Mesendoderm (in vitro differentiated cells): Measurements from ENCODE around the gene CPT2.

Experiments
- DNase-seq: peaks from one replicate; pipeline ENCODE4 v3.0.0; 2013
- H2AK5ac ChIP-seq: 2 replicates; pipeline ENCODE4 v1.6.1; 2013; ENCODE audit warnings: low read length, inconsistent platforms
- H2BK120ac ChIP-seq: 2 replicates; pipeline ENCODE4 v1.6.1; 2013; ENCODE audit warnings: low read depth, mild to moderate bottlenecking, low read length, moderate library complexity, mixed read lengths
- H2BK15ac ChIP-seq: replicated peaks from 2 replicates; pipeline ENCODE4 v1.6.1; 2013; ENCODE audit warnings: low read depth, mild to moderate bottlenecking, moderate library complexity
- H2BK5ac ChIP-seq: 2 replicates; pipeline ENCODE4 v1.6.1; 2013; ENCODE audit warnings: low read length, inconsistent platforms
- H3K18ac ChIP-seq: 2 replicates; pipeline ENCODE4 v1.6.1; 2013; ENCODE audit warnings: mild to moderate bottlenecking, low read length, mixed read lengths
- H3K23ac ChIP-seq: one replicate; pipeline ENCODE4 v1.6.1; 2013; ENCODE audit warnings: low read length
- H3K27ac ChIP-seq: 2 replicates; pipeline ENCODE4 v1.5.1; 2013; ENCODE audit warnings: low read depth, mild to moderate bottlenecking, inconsistent platforms, low read length, moderate library complexity
- H3K27me3 ChIP-seq: 2 replicates; pipeline ENCODE4 v1.6.1; 2013; ENCODE audit warnings: low read length, control low read depth, mild to moderate bottlenecking, inconsistent platforms; ENCODE audit not compliant: insufficient read depth, poor library complexity
- H3K36me3 ChIP-seq: 2 replicates; pipeline ENCODE4 v1.6.1; 2013; ENCODE audit warnings: low read length, inconsistent platforms; ENCODE audit not compliant: control insufficient read depth, insufficient read depth
- H3K4ac ChIP-seq: one replicate; pipeline ENCODE4 v1.6.1; 2013; ENCODE audit warnings: low read depth, mild to moderate bottlenecking, low read length, moderate library complexity
- H3K4me1 ChIP-seq: 2 replicates; pipeline ENCODE4 v1.6.1; 2013; ENCODE audit warnings: low read depth, low read length, inconsistent platforms; ENCODE audit not compliant: control insufficient read depth
- H3K4me2 ChIP-seq: 2 replicates; pipeline ENCODE4 v1.6.1; 2013; ENCODE audit warnings: low read length
- H3K4me3 ChIP-seq: 2 replicates; pipeline ENCODE4 v1.5.1; 2013; ENCODE audit warnings: mild to moderate bottlenecking, low read length
- H3K56ac ChIP-seq: one replicate; pipeline ENCODE4 v1.6.1; 2013; ENCODE audit warnings: low read length
- H3K79me1 ChIP-seq: 2 replicates; pipeline ENCODE4 v1.6.1; 2013; ENCODE audit warnings: low read length, inconsistent platforms
- H3K79me2 ChIP-seq: 2 replicates; pipeline ENCODE4 v1.6.1; 2013; ENCODE audit warnings: mild to moderate bottlenecking, low read length; ENCODE audit not compliant: control insufficient read depth, insufficient read depth
- H3K9ac ChIP-seq: 2 replicates; pipeline ENCODE4 v1.6.1; 2013; ENCODE audit warnings: low read length, inconsistent platforms
- H4K5ac ChIP-seq: one replicate; pipeline ENCODE4 v1.6.1; 2013; ENCODE audit warnings: low read length
- H4K8ac ChIP-seq: one replicate; pipeline ENCODE4 v1.6.1; 2013; ENCODE audit warnings: low read depth, mild to moderate bottlenecking, control low read depth, low read length, moderate library complexity
- WGBS: extraction: QIAGEN DNeasy Blood & Tissue Kit; methylation state at CpG from one replicate; pipeline ENCODE4 v1.1.7; 2013; ENCODE audit warnings: low lambda C conversion rate, missing lambda C conversion rate; ENCODE audit not compliant: insufficient coverage; ENCODE audit errors: extremely low coverage; 5-methylcytosine and 5-hydroxymethylcytosine counted together

The CPT2 gene

DNA sequence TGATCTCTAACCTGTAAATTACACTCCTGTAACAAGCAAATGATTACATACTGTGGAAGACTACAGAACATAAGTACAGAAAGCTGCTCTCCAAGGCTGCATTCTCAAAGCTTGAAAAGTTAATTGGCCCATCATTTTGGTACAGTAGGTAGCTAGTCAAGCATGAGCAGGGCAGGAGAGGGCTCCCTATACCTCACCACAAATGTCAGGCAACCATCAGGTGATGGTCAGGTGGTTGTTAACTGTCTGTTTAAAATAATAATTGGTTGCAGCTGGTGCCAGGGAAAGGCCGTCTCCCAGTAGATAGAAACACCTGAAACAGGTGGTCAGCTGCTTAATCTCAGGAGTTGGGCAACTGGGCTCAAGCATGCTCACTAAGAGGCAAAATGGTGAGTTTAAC lies 41.1 kb upstream of the CPT2 start:
- H4K5ac ChIP-seq, result no peak overlapping the region
- H3K23ac ChIP-seq, result no peak overlapping the region
- no peak overlapping the region for H3K56ac ChIP-seq
- no peak overlapping the region for H2BK15ac ChIP-seq
- no peaks in the 10 kb centered on the region for H3K36me3 ChIP-seq
- no peak overlapping the region for H3K4me2 ChIP-seq
- no peaks in the 10 kb centered on the region for H3K27me3 ChIP-seq
- no peak overlapping the region for H2AK5ac ChIP-seq
- no peak for DNase-seq
- no peaks in the 10 kb centered on the region for H3K79me2 ChIP-seq
- no peak overlapping the region for H3K27ac ChIP-seq
- H3K4ac ChIP-seq, result no peak overlapping the region
- H3K4me1 ChIP-seq, result no peaks in the 10 kb centered on the region
- WGBS, result no CpG with 5 or more reads among the region's 1 CpG
- no peak overlapping the region for H2BK120ac ChIP-seq
- H4K8ac ChIP-seq, result no peak overlapping the region
- H2BK5ac ChIP-seq, result no peak overlapping the region
- no peak overlapping the region for H3K9ac ChIP-seq
- no peaks in the 10 kb centered on the region for H3K79me1 ChIP-seq
- H3K4me3 ChIP-seq, result no peak overlapping the region
- no peak overlapping the region for H3K18ac ChIP-seq

GRCh38 chr1:53155945-53156344 lies 40.7 kb upstream of the CPT2 start:
- DNase-seq, result no peak
- no peaks in the 10 kb centered on the region for H3K27me3 ChIP-seq
- no peak overlapping the region for H3K18ac ChIP-seq
- H4K8ac ChIP-seq, result no peak overlapping the region
- WGBS, result no CpG with 5 or more reads among the region's 7 CpGs
- H3K4me3 ChIP-seq, result no peak overlapping the region
- no peak overlapping the region for H2BK5ac ChIP-seq
- H3K9ac ChIP-seq, result no peak overlapping the region
- no peaks in the 10 kb centered on the region for H3K36me3 ChIP-seq
- H3K4me1 ChIP-seq, result no peaks in the 10 kb centered on the region
- no peak overlapping the region for H3K56ac ChIP-seq
- H3K79me1 ChIP-seq, result no peaks in the 10 kb centered on the region
- no peak overlapping the region for H3K23ac ChIP-seq
- H2BK120ac ChIP-seq, result no peak overlapping the region
- H2AK5ac ChIP-seq, result no peak overlapping the region
- H3K4ac ChIP-seq, result no peak overlapping the region
- no peak overlapping the region for H3K4me2 ChIP-seq
- H3K27ac ChIP-seq, result no peak overlapping the region
- H4K5ac ChIP-seq, result no peak overlapping the region
- H2BK15ac ChIP-seq, result no peak overlapping the region
- no peaks in the 10 kb centered on the region for H3K79me2 ChIP-seq

- H3K4me3 ChIP-seq, result no peak overlapping the region
- no peak overlapping the region for H3K18ac ChIP-seq
- H3K79me1 ChIP-seq, result no peaks in the 10 kb centered on the region
- no peak overlapping the region for H3K56ac ChIP-seq
- H3K4ac ChIP-seq, result no peak overlapping the region
- H3K79me2 ChIP-seq, result no peaks in the 10 kb centered on the region
- no peak overlapping the region for H4K8ac ChIP-seq
- H2BK120ac ChIP-seq, result no peak overlapping the region
- WGBS, result no CpG with 5 or more reads among the region's 3 CpGs
- no peak overlapping the region for H2AK5ac ChIP-seq
- H4K5ac ChIP-seq, result no peak overlapping the region
- H2BK5ac ChIP-seq, result no peak overlapping the region
- H3K23ac ChIP-seq, result no peak overlapping the region
- H3K36me3 ChIP-seq, result no peaks in the 10 kb centered on the region
- no peak overlapping the region for H3K27ac ChIP-seq
- DNase-seq, result no peak
- H3K27me3 ChIP-seq, result no peaks in the 10 kb centered on the region
- no peak overlapping the region for H3K9ac ChIP-seq
- H2BK15ac ChIP-seq, result no peak overlapping the region
- H3K4me1 ChIP-seq, result no peaks in the 10 kb centered on the region
- H3K4me2 ChIP-seq, result no peak overlapping the region
Observed at GRCh38 chr1:53156783-53157182, 39.8 kb upstream of the CPT2 start.

GRCh38 chr1:53158900-53159299 lies 37.7 kb upstream of the CPT2 start:
- H3K4me1 ChIP-seq, result no peaks in the 10 kb centered on the region
- H3K4me2 ChIP-seq, result no peak overlapping the region
- H3K9ac ChIP-seq, result no peak overlapping the region
- H3K27me3 ChIP-seq, result no peaks in the 10 kb centered on the region
- H3K4ac ChIP-seq, result no peak overlapping the region
- no peak overlapping the region for H3K56ac ChIP-seq
- no peak overlapping the region for H2BK5ac ChIP-seq
- no peaks in the 10 kb centered on the region for H3K36me3 ChIP-seq
- no peak overlapping the region for H3K4me3 ChIP-seq
- H2AK5ac ChIP-seq, result no peak overlapping the region
- H3K79me2 ChIP-seq, result no peaks in the 10 kb centered on the region
- H2BK15ac ChIP-seq, result no peak overlapping the region
- H3K23ac ChIP-seq, result no peak overlapping the region
- no peak for DNase-seq
- H4K8ac ChIP-seq, result no peak overlapping the region
- H3K27ac ChIP-seq, result no peak overlapping the region
- no peak overlapping the region for H2BK120ac ChIP-seq
- H4K5ac ChIP-seq, result no peak overlapping the region
- H3K18ac ChIP-seq, result no peak overlapping the region
- WGBS, result no CpG with 5 or more reads among the region's 1 CpG
- no peaks in the 10 kb centered on the region for H3K79me1 ChIP-seq

DNA sequence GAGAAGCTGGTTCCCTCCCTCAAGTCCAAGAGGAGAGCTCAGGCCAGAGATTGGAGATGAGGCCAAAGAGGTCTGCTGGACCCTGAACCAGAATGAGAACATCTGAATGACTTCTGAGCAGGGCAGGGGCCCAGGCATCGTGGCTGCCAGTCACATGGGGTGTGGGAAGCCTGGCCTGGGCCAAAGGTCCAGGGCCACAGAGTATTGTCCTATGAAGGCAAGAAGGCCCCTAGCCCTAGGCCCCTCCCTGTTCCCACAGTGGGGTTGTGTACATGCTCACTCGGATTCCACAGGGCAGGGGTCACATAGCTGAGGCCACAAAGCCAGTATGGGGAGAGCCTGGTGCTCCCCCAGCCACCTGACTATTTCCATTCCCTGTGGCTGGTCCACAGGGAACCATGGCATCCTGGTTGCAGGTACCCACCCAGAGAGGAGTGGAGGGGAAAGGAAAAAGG lies 35.7 kb upstream of the CPT2 start:
- no peak overlapping the region for H3K4ac ChIP-seq
- no peak overlapping the region for H2AK5ac ChIP-seq
- H3K79me1 ChIP-seq, result no peaks in the 10 kb centered on the region
- H3K18ac ChIP-seq, result no peak overlapping the region
- H3K4me3 ChIP-seq, result no peak overlapping the region
- no peaks in the 10 kb centered on the region for H3K4me1 ChIP-seq
- no CpG with 5 or more reads among the region's 2 CpGs for WGBS
- no peak overlapping the region for H3K27ac ChIP-seq
- no peak overlapping the region for H2BK120ac ChIP-seq
- H3K23ac ChIP-seq, result no peak overlapping the region
- H3K4me2 ChIP-seq, result no peak overlapping the region
- no peak overlapping the region for H3K9ac ChIP-seq
- DNase-seq, result no peak
- no peaks in the 10 kb centered on the region for H3K36me3 ChIP-seq
- no peaks in the 10 kb centered on the region for H3K79me2 ChIP-seq
- no peak overlapping the region for H3K56ac ChIP-seq
- no peak overlapping the region for H4K5ac ChIP-seq
- no peak overlapping the region for H2BK5ac ChIP-seq
- no peaks in the 10 kb centered on the region for H3K27me3 ChIP-seq
- no peak overlapping the region for H2BK15ac ChIP-seq
- no peak overlapping the region for H4K8ac ChIP-seq

GRCh38 chr1:53162621-53163020 lies 34.0 kb upstream of the CPT2 start:
- Histone ChIP-seq H4K8ac (no peak overlapping the region), H3K56ac (no peak overlapping the region), H3K4me1 (no peaks in the 10 kb centered on the region), H3K9ac (no peak overlapping the region), H3K36me3 (no peaks in the 10 kb centered on the region), H4K5ac (no peak overlapping the region), H2BK120ac (no peak overlapping the region), H3K27ac (no peak overlapping the region), H3K79me1 (no peaks in the 10 kb centered on the region), H3K4me3 (no peak overlapping the region), H2AK5ac (no peak overlapping the region), H3K79me2 (no peaks in the 10 kb centered on the region), H3K23ac (no peak overlapping the region), H3K4ac (no peak overlapping the region), H2BK15ac (no peak overlapping the region), H2BK5ac (no peak overlapping the region), H3K18ac (no peak overlapping the region), H3K4me2 (no peak overlapping the region), H3K27me3 (no peaks in the 10 kb centered on the region)
- WGBS, result no CpG with 5 or more reads among the region's 5 CpGs
- no peak for DNase-seq
